Activated T-cell treated with anti-CD3 and anti-CD28 coated beads, Interleukin-2, amount 50 U/mL, for 24 hours (primary cell): Measurements from ENCODE around the gene SH3RF3.
A peak's percentile ranks its signal among the peaks of the same experiment; 100 is the strongest.
"Not testable (repeated sequence)": the region's sequence is repeated elsewhere in the genome, so short reads cannot be mapped to it uniquely, and the experiment has no call there.

ENCODE experiments used
- DNase-seq: peaks from one replicate; pipeline ENCODE4 v3.0.0-alpha.2; 2020
- H3K27ac Mint-ChIP-seq: 2 replicates; pipeline ENCODE4 v1.8.0; 2020; ENCODE audit warnings: mild to moderate bottlenecking, mixed read lengths
- H3K27me3 Mint-ChIP-seq: 2 replicates; pipeline ENCODE4 v1.8.0; 2020; ENCODE audit warnings: mixed read lengths
- H3K36me3 Mint-ChIP-seq: 2 replicates; pipeline ENCODE4 v1.8.0; 2020; ENCODE audit warnings: low read depth, mixed read lengths
- H3K4me1 Mint-ChIP-seq: 2 replicates; pipeline ENCODE4 v1.8.0; 2020; ENCODE audit warnings: low read depth, mixed read lengths
- H3K4me3 Mint-ChIP-seq: 2 replicates; pipeline ENCODE4 v1.8.0; 2020; ENCODE audit warnings: mild to moderate bottlenecking, moderate library complexity, mixed read lengths
- H3K9me3 Mint-ChIP-seq: 2 replicates; pipeline ENCODE4 v1.8.0; 2020; ENCODE audit warnings: mixed read lengths

Gene SH3RF3

DNA sequence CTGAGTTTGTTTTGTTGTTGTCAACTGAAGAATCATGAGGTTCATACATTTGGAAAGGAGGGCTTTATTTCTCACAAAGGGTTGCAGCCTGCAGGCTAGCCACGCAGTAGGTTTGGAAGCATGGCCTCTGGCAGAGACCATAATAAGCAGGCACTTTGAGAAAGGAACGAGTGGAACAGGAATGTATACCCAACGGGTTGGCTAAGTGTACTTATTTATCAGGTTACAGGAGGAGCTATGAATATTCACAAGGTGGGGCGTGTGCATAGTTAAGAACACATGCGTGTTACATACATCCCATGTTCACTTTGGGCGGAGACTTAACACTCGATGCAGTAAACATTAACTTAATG is 30.1 kb upstream of the SH3RF3 start:
- Mint-ChIP-seq H3K36me3 (peaks cover 2% of the 10 kb centered on the region), H3K27me3 (no peaks in the 10 kb centered on the region)

DNA sequence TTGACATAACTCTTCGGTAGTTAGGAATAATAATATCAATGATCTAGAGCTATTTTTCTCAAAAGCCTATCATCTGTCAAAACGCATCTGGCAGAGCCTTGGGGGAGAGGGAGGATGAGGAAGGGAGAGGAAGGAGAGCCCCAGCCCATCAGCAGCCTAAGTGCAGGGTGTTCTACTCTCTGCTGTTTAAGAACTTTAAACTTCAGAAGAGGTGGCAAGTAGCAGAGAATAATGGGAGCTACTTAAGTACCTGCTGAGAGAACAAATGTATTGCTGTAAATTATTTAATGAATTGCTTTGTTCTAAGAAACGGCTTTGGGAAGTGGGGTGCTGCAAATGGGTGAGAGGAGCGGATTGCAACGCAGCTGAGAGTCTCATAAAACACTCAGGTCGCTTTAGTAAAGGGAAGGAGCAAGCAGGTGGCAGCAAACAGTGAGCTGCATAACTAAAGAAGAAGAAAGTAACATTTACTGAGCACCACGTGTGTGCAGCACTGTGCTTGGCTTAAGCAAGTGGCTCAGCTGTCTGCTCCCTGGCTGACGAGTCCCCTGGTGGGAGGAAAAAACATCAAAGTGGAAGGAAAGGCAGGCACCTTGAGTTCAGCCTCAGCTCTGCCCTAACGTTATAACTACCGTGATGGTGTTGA is 26.3 kb upstream of the SH3RF3 start:
- DNase-seq, result no peak
- Mint-ChIP-seq H3K4me3 (no peak overlapping the region), H3K27ac (no peak overlapping the region), H3K36me3 (no peaks in the 10 kb centered on the region), H3K9me3 (no peaks in the 10 kb centered on the region), H3K4me1 (peaks cover 13% of the 10 kb centered on the region), H3K27me3 (no peaks in the 10 kb centered on the region)

More for the DNA sequence above, 30.1 kb upstream of the SH3RF3 start:
- no peak for DNase-seq
- H3K4me3 Mint-ChIP-seq, result no peak overlapping the region
- no peak overlapping the region for H3K27ac Mint-ChIP-seq
- H3K9me3 Mint-ChIP-seq, result peaks cover 11% of the 10 kb centered on the region
- peaks cover 12% of the 10 kb centered on the region for H3K4me1 Mint-ChIP-seq

DNA sequence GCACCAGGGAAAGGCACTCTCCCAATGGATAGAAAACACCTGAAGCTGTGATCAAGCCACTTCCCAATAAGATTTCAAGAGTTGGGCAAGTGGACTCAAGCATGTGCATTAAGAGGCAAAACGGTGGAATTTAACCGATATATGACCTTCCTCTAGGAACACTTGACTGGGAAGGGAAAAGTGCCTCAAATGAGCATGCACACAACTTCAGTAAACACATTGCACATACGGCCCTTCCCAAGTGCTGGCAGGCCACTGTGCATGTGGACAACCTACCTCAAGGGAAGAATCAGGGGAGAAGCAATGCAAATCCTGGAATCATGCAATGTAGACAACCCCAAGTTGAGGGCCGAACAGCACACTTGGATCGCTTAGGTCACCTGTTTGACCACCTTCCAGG is 23.9 kb upstream of the SH3RF3 start:
- peaks cover 13% of the 10 kb centered on the region for H3K4me1 Mint-ChIP-seq
- H3K4me3 Mint-ChIP-seq, result no peak overlapping the region
- no peaks in the 10 kb centered on the region for H3K9me3 Mint-ChIP-seq
- H3K27ac Mint-ChIP-seq, result no peak overlapping the region
- no peaks in the 10 kb centered on the region for H3K27me3 Mint-ChIP-seq
- H3K36me3 Mint-ChIP-seq, result no peaks in the 10 kb centered on the region
- no peak for DNase-seq

DNA sequence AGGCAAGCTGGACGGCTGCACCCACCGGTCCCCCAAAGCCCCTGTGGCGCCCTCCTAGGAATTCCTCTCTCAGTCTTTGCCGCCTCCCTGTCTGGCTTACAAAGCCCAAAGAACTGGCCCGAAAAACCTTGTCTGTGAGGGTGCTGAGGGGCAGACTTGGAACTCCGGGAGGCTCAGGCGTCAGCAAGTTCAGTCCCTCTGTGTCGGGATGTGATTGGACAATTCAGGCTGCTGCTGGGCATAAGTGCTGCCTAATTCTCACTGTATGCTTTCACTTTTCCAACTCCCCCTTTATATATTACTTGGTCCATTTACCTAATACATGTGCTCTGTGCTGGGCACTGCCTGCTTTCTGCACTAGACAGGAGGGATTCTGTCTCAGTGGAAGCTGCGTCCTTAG is 20.3 kb upstream of the SH3RF3 start:
- Mint-ChIP-seq H3K27me3 (no peaks in the 10 kb centered on the region), H3K36me3 (no peaks in the 10 kb centered on the region), H3K27ac (no peak overlapping the region), H3K4me1 (peaks cover 1% of the 10 kb centered on the region), H3K9me3 (no peaks in the 10 kb centered on the region), H3K4me3 (no peak overlapping the region)
- no peak for DNase-seq

DNA sequence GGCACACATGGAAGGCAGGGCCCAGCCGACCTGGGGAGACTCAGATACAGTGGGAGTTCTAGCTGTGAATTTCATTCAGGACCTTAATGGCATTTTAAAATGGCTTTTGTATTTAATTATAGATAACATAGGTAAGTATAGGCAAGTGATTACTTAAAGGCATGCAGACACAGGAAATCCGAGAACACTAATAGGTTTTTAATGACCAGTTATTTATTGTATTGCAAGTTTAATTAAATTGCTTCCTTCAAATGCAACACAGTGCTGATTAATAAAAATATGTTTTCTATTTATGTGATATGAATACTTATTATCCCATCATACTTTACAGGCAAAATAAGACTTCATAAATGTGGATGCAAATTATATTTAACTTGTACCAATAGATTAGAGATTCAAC is 19.7 kb upstream of the SH3RF3 start:
- DNase-seq, result no peak
- Mint-ChIP-seq H3K4me1 (no peaks in the 10 kb centered on the region), H3K4me3 (no peak overlapping the region), H3K9me3 (no peaks in the 10 kb centered on the region), H3K36me3 (no peaks in the 10 kb centered on the region), H3K27me3 (no peaks in the 10 kb centered on the region), H3K27ac (no peak overlapping the region)

DNA sequence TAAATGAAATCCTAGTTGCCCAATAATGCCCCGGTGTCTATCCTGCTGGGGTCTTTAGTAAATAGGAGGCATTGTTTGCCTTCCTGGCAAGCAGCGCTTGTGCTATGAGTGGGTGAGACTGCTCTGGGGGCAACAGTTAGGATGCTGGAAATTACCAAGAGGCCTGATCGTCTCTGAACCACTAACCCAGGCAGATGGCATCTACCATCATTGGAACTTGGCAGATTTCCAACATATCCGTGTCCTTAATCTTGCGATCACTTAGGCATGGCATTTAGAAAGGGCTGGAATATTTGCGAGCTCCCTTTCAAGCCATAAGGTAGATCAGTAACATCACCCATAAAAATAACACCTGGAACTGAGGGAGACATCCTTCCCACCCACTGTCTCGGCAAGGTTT is 18.8 kb upstream of the SH3RF3 start:
- Mint-ChIP-seq H3K4me3 (no peak overlapping the region), H3K9me3 (no peaks in the 10 kb centered on the region), H3K27me3 (peaks cover 3% of the 10 kb centered on the region), H3K27ac (no peak overlapping the region), H3K4me1 (no peaks in the 10 kb centered on the region), H3K36me3 (no peaks in the 10 kb centered on the region)
- no peak for DNase-seq

- DNase-seq, H3K4me3 Mint-ChIP-seq, H3K9me3 Mint-ChIP-seq, H3K36me3 Mint-ChIP-seq, H3K27ac Mint-ChIP-seq, H3K27me3 Mint-ChIP-seq: not testable (repeated sequence)
- H3K4me1 Mint-ChIP-seq, result peaks cover 12% of the 10 kb centered on the region
Measured at GRCh38 chr2:109117181-109117580, 11.8 kb upstream of the SH3RF3 start.

- peaks cover 3% of the 10 kb centered on the region for H3K27me3 Mint-ChIP-seq
- DNase-seq, result no peak
- no peaks in the 10 kb centered on the region for H3K36me3 Mint-ChIP-seq
- peaks cover 3% of the 10 kb centered on the region for H3K9me3 Mint-ChIP-seq
- no peak overlapping the region for H3K27ac Mint-ChIP-seq
- H3K4me1 Mint-ChIP-seq, result peaks cover 12% of the 10 kb centered on the region
- H3K4me3 Mint-ChIP-seq, result no peak overlapping the region
Measured at GRCh38 chr2:109117780-109118179, 11.2 kb upstream of the SH3RF3 start.

- H3K36me3 Mint-ChIP-seq, result no peaks in the 10 kb centered on the region
- peaks cover 12% of the 10 kb centered on the region for H3K4me1 Mint-ChIP-seq
- H3K27ac Mint-ChIP-seq, result no peak overlapping the region
- H3K9me3 Mint-ChIP-seq, result peaks cover 3% of the 10 kb centered on the region
- DNase-seq, result no peak
- peaks cover 3% of the 10 kb centered on the region for H3K27me3 Mint-ChIP-seq
- no peak overlapping the region for H3K4me3 Mint-ChIP-seq
Measured at GRCh38 chr2:109118321-109118720, 10.7 kb upstream of the SH3RF3 start.

DNA sequence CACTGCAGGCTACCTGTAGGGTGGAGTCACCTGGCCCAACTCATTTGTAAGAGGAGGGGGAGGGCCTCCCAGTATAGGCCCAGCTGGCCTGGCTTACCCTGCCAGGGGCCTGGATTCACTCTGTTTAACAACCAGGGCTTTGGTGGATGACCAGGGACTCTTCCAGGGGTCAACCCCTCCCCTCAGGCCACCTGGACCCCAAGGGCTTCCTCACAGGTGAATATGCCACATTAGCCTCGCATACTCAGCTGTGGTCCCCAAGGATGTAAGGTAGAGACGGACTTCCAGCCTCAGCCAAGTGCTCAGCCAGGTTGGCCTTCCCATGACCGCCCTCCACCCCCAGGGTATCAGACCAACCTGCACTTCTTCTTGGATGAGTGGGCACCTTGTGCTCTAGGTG is 8.8 kb upstream of the SH3RF3 start:
- no peak for DNase-seq
- H3K36me3 Mint-ChIP-seq, result no peaks in the 10 kb centered on the region
- no peak overlapping the region for H3K4me3 Mint-ChIP-seq
- H3K9me3 Mint-ChIP-seq, result peaks cover 3% of the 10 kb centered on the region
- peaks cover 15% of the 10 kb centered on the region for H3K4me1 Mint-ChIP-seq
- no peaks in the 10 kb centered on the region for H3K27me3 Mint-ChIP-seq
- H3K27ac Mint-ChIP-seq, result no peak overlapping the region

- H3K4me3 Mint-ChIP-seq, H3K9me3 Mint-ChIP-seq, H3K27ac Mint-ChIP-seq, DNase-seq, H3K27me3 Mint-ChIP-seq, H3K36me3 Mint-ChIP-seq: not testable (repeated sequence)
- H3K4me1 Mint-ChIP-seq, result peaks cover 19% of the 10 kb centered on the region
Measured at GRCh38 chr2:109120686-109121085, 8.3 kb upstream of the SH3RF3 start.

DNA sequence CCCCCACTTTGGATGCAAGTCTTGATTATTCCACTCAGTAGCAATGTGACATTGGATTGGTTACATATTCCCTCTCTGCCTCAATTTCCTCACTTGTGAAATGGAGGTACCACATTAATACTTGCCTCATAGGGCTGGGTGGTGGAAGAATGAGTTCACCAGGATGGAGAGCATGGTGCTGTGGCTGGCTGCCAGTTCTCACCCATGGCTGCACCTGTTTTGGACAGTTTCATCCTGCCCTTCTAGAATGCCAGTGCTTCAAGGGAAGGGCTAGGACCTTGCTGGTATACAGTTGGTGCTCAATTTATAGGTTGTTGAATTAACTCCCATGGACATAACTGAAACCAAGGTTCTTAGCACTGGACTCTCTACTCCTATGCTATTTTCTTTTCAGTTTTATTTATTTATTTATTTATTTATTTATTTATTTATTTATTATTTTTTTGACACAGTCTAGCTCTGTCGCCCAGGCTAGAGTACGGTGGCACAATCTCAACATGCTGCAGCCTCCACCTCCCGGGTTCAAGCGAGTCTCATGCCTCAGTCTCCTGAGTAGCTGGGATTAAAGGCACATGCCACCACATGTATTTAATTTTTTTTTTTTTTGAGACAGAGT is 5.3 kb upstream of the SH3RF3 start:
- no peak for DNase-seq
- H3K9me3 Mint-ChIP-seq, result no peaks in the 10 kb centered on the region
- H3K27ac Mint-ChIP-seq, result no peak overlapping the region
- peaks cover 10% of the 10 kb centered on the region for H3K27me3 Mint-ChIP-seq
- H3K4me1 Mint-ChIP-seq, result peaks cover 29% of the 10 kb centered on the region
- H3K4me3 Mint-ChIP-seq, result no peak overlapping the region
- no peaks in the 10 kb centered on the region for H3K36me3 Mint-ChIP-seq

- peaks cover 12% of the 10 kb centered on the region for H3K27me3 Mint-ChIP-seq
- H3K27ac Mint-ChIP-seq, result no peak overlapping the region
- H3K4me3 Mint-ChIP-seq, result no peak overlapping the region
- no peaks in the 10 kb centered on the region for H3K9me3 Mint-ChIP-seq
- no peak for DNase-seq
- H3K36me3 Mint-ChIP-seq, result no peaks in the 10 kb centered on the region
- peaks cover 30% of the 10 kb centered on the region for H3K4me1 Mint-ChIP-seq
Measured at GRCh38 chr2:109124982-109125592, 3.9 kb upstream of the SH3RF3 start.

GRCh38 chr2:109125593-109126500 is 3.2 kb upstream of the SH3RF3 start:
- H3K4me3 Mint-ChIP-seq, result no peak overlapping the region
- DNase-seq, result no peak
- peaks cover 17% of the 10 kb centered on the region for H3K27me3 Mint-ChIP-seq

DNA sequence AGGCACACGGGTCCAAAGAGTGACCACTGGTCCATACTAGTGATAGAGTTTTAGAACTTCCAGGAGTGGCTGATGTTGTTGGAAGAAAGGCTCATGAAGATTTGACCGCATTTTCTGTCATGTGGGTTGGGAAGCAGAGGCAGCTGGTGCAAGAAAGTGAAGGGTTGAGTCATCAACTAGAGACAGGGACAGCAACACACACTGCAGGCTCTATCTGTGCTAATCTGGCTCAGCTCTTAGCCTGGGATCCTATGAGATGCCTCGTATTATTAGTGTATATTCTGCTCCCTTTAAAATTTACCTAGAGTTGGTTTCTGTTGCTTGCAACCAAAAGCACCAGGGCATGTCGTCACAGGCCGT is 2.5 kb upstream of the SH3RF3 start:
- H3K27ac Mint-ChIP-seq, result peak overlapping the region; percentile 13

More at GRCh38 chr2:109125593-109126500, 3.2 kb upstream of the SH3RF3 start:
- H3K36me3 Mint-ChIP-seq, result no peaks in the 10 kb centered on the region
- peaks cover 35% of the 10 kb centered on the region for H3K4me1 Mint-ChIP-seq
- no peaks in the 10 kb centered on the region for H3K9me3 Mint-ChIP-seq
- H3K27ac Mint-ChIP-seq, result peak overlapping the region; percentile 13

More for the DNA sequence above, 2.5 kb upstream of the SH3RF3 start:
- Mint-ChIP-seq H3K36me3 (no peaks in the 10 kb centered on the region), H3K4me3 (no peak overlapping the region), H3K9me3 (no peaks in the 10 kb centered on the region), H3K4me1 (peaks cover 38% of the 10 kb centered on the region), H3K27me3 (peaks cover 22% of the 10 kb centered on the region)
- DNase-seq, result no peak
